Stimulated activated CD4-positive, alpha-beta T cell treated with anti-CD3 and anti-CD28 coated beads, Interleukin-12 subunit alpha, Interleukin-12 subunit beta, amount 100 ng/mL, for 24 hours (primary cell): Measurements from ENCODE around the gene ZNF324B.
"Not testable (repeated sequence)": the region's sequence is repeated elsewhere in the genome, so short reads cannot be mapped to it uniquely, and the experiment has no call there.

Experiments used
- DNase-seq, 2 experiments: peaks; one replicate each; pipeline ENCODE4 v3.0.0-alpha.2; 2020; ENCODE audit warnings: low read depth in 2 of 2

ZNF324B gene

DNA sequence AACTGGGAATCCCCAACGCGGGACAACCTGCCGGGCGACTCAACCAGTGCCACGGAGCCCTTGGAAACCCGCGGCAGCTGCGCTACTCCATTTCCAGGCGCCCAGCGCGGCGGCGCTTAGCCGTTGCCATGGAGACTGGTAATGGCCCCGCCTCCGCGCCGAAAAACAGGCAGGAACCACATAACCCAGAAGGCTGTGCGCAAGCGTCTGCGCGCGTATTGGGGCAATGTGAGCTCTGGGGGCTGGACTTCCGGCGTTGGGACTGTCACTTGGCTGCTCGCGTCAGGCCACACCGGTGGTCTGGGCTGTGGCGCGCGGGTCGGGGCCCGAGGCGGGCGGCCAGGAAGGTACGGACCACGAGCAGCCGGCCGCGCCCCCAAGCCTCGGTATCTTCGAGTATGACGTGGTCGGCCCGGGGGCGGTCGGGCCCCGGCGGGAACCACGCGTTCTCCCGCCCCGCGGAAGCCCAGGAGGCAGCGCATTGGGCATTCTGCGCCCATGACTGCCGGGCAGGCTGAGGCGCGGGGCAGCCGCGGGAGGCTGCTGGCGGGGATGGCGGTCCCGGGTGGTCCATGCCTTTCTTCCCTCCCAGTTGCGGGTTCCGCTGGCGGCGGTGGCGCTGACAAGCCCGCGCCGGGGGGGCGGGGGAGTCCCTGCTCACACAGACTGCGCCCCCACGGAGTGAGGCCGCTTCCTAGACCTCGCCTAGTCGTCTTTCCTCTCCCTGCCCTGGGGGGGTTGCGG is at the start of gene ZNF324B:
ZNF324B (plus strand) TSS at position 265 of the 744 bp plus-strand sequence. CDS start 2,080 bp downstream, outside the sequence.
- peak; percentile 89 to 95 for DNase-seq

DNA sequence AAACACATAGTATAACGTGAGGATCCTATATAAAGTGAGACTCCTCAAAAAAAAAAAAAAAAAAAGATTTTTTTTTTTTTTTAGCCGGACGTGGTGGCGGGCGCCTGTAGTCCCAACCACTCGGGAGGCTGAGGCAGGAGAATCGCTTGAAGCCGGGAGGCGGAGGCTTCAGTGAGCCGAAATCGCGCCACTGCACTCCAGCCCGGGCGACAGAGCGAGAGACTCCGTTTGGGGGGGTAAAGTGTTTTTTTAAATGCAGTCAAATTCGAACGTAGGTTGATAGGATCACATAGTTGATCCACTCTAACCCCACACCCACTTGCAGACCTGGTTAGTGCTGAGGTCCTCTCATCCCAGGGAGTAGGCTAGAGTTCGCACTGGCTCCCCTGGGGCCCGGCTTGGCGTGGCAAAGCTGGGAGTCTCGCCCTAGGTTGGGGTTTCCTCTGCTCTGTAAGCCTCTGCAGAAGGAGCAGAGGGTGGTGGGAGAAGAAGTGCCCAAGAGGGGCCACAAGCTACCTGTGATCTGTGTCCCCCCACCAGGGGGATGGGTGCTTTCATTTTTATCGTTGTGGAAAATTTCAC is 49.5 kb upstream of the ZNF324B start:
- no peak for DNase-seq

DNA sequence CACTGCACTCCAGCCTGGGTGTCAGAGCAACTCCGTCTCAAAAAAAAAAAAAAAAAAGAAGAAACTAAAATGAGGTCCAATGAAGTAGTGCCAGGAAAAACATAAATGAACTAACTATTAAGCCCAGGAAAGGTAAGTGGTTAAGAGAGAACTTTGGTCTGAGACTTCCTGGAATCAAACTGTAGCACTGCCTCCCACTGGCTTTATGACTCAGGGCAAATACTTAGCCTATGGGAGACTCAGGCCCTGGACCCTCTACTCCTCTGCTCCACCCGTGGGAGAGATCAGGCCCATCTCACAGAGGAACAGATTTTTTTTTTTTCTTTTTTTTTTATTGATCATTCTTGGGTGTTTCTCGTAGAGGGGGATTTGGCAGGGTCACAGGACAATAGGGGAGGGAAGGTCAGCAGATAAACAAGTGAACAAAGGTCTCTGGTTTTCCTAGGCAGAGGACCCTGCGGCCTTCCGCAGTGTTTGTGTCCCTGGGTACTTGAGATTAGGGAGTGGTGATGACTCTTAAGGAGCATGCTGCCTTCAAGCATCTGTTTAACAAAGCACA is 47.4 kb upstream of the ZNF324B start:
- DNase-seq: not testable (repeated sequence)

DNA sequence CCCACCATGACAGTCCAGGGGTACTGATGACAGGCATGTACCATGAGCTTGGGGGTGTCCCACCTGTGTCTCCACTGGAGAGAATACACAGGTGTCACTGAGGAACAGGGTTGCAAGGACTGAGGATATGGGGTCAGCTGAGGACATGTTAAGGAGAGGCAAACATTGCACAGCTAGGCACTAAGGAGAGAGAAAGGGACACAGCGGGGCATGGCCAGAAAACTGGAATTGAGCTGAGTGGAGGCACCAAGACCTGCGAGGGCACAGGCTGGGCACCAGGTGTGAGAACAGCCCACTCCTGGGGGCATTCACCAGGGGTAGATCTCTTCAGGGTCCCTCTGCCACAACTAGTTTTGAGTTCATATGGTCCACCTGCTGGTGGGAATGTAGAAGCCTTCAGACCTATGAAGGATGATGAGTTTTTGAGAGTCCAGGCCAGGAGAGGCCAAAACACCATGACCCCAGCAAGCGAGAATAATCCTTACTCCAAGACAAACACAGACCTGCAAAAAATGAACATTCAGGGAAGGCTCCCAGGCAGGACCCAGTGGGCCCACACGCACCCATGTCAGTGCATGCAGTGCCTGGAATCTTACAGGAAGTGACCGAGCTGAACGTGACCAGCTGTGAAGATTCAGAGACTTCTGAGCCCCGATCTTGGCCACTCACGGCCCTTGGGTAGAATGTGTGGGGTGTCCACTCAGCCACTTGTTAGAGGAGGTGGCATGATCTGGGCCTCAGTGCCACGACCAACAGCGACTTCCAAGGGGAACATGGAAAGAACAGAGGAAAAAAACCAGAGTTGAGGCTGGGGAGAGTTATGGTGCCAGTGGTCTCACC is 44.4 kb upstream of the ZNF324B start:
- no peak for DNase-seq

DNA sequence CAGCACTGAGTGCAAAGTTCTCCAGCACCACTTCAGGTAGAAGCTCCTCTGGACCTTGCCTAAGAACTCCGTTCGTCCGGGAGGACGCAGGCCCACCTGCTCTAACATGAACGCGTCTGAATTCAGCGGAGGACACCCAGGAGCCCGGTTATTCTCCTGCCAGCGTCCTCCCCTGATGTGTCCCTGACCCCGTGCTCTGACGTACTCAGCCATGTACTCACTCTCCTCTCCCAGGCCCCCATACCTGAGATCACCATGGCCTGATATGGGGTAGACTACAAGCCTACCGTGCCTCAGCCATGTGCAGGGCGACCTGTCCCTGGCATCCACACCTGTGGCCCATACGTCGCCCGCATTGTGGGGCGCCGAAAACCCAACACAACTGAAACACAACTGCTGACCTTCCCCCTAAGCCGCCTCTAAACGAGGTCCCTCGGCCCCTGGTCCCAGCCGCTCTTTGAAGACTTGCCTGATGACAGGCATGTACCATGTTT is 43.7 kb upstream of the ZNF324B start:
- no peak for DNase-seq

DNA sequence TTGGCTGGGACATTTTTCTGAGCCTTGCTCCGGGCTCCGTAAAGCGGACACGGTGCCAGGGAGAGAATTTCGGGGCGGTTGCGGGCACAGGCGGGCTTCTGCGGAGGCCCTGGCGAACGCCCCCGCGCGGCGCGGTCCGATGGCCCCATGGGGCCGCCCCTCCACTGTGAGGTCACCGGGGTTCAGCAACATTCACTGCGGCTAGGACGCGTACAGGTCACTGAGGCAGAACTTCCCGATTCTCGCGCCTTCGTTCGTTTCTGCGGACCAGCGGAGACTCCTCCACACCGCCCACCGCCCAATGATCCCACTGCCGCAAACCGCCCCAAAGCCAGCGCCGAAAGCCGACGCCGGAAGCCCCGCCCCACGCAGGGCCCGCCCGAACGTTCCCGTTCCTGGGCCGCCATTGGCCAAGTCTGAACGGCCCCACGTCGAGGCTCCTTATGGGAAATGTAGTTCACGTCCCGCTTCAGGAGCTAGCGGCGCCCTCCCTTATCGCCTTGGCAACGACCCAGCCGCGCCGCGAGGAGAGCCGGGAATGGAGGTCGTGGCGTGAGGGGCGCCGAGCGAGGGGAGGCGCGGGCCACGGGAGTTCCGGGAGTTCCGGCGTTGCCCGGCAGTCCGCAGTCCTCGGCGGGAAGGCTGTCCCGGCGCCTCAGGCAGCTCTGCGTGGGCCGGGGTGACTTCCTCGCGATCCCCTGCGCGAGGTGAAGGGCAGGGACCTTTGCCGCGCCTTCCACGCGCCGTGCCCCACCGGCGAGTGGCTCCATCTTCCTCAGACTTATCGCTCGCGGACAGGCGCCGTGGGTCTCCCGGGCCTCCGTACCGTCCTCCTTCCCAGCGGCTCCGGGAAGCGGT is 43.0 kb upstream of the ZNF324B start, which contains the start of gene ZNF584:
ZNF584 (plus strand) TSS at position 498 of the 858 bp plus-strand sequence. CDS start 499 bp downstream, outside the sequence.
- DNase-seq: peak; percentile 89 to 95

DNA sequence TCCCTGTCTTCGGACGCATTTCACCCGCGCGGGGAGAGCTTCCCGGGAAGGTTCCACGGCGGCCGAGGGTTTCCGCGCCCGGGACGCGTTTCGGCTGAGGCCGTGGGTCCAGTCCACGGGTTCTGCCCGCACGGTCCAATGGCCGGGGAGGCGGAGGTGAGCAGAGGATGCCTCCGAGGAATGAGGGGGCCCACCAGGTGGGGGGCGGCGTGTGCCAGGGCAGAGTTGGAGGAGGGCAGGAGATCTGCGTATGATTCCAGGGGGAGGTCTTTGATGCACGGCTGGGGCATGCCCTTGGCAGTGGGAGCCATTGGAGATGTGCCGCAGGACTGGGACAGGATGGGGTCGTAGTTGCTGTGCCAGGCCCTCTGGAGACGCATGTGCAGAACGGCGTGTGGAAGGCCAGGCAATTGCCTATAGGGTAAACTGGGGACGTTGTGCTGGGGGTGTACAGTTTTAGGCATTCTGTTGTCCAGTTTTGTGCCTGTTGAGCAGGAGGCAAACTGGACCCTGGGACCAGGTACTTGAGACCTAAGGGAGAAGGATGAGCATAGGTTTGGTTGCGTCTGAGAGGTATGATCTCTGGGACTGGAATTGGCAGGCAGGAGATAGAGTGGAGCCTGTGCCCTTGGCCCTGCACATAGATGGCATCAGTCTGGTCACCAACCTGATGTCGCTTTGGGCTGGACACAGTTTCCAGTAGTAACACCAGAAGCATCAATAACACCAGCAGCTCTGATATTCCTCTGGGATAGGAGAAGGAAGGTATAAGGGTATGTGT is 42.2 kb upstream of the ZNF324B start:
- no peak for DNase-seq

DNA sequence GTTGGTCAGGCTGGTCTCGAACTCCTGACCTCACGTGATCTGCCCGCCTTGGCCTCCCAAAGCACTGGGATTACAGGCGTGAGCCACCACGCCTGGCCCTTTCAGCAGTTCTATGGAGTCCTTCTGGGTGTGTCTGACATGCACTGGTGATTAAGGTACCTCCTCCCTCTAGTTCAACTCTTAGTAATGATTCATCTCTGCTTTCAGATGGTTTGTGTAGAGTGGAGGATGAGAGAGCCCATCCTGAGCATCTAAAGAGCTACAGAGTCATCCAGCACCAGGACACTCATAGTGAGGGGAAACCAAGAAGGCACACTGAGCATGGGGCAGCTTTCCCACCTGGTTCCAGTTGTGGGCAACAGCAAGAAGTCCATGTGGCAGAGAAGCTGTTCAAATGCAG is 34.8 kb upstream of the ZNF324B start:
- DNase-seq: no peak

DNA sequence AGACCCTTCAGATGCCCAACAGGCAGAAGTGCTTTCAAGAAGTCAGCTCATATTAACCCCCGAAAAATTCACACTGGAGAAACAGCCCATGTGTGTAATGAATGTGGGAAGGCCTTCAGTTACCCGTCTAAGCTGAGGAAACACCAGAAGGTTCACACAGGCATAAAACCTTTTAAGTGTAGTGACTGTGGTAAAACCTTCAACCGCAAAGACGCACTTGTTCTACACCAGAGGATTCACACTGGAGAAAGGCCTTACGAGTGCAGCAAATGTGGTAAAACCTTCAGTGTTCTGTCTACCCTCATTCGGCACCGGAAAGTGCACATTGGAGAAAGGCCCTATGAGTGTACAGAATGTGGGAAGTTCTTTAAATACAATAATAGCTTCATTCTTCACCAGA is 34.4 kb upstream of the ZNF324B start:
- DNase-seq: no peak

DNA sequence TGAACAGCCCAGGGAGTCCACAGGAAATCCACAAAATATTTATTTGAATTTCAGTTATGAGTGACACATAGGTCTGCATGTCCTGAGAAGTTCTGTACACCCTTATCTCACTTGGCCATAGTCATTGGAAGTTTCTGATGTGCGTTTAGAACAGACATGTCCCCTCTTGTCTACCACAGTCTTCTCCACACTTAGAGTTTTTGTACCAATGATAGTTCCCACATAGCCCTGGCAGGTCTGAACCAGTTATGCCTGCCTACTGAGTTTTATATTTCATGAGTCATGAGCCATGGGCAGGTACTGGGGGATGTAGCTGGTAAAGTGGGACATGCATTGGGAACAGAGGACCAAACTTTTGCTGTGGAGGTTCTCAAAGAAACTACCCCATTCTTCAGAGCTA is 22.8 kb upstream of the ZNF324B start:
- no peak for DNase-seq

DNA sequence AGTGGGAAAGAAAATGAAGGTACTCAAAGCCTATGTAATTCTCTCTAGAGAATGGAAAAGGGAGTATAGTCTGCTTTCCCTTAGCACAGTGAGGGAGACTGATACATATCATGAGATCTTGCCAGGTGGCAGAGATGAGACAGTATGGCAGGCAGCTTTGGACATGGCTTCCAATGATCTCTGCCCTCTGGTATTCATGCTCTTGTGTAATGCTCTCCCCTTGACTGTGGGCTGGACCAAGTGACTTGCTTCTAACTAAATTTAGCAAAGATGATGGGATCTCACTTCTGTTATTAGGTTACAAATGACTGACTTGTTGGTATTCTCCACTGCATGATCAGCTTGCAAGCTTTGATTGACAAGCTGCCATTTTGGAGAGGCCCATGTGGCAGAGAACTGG is 21.7 kb upstream of the ZNF324B start:
- DNase-seq: no peak

DNA sequence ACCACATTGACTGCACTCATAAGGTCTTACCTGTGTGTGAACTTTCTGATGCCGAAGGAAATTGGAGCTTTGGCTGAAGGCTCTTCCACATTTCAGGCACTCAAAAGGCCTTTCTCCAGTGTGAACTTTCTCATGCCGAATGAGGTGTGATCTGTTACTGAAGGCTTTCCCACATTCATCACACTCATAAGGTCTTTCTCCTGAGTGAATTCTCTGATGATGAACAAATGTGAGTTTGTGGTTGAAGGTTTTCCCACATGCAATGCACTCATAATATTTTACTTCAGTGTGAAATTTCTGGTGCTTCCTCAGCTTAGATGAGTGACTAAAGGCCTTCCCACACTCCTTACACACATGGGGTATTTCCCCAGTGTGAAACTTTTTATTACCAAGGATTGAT is 17.2 kb upstream of the ZNF324B start:
- no peak for DNase-seq

DNA sequence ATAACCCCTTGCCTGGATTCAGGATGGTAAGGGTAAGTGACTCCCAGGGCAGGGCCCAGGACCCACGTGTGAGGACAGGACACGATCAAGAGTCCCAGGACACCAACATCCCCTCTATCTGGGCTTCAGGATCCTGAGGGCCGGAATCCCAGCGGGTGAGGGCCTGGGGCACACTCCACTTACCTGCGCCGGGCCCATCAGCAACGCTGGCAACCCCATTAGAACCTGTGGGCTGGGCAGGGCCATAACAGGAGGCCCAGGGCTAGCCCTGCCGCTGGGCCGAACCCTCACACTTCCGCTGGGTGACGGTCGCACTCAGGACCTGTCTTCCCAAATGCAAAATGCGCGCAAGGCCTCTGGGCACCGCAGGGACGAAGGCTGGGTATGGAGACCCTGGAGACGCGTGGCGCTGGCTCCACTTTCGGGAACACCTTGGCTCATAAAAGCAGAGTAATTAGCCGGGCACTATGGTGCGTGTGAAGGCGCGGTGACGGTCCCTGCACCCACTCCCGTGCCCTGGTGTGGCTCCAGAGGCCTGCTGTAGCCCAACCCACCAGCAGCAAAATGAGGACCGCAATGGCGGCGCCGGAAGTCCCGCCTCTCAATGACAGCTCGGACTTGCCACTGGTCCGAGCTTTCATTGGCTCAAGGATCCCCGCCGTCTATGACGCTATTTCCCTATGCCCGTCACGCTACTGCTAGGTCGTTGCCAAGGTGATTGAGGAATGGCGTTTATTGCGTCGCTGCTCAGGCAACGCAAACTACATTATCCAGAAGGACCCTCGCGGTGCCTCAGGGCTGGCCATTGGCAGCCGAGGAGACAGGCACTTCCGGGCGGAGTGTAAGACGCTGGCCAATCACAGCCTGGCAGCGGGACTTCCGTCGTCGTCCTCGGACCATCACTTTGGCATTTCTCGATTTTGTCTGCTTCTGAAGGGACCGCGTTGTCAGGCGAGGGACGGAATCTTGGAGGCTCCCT is 11.6 kb upstream of the ZNF324B start, which contains the start of gene ZNF132:
ZNF132 (minus strand) TSS at position 578 of the 979 bp plus-strand sequence; CDS start at position 246, 332 bp downstream.
- DNase-seq: peak; percentile 89

DNA sequence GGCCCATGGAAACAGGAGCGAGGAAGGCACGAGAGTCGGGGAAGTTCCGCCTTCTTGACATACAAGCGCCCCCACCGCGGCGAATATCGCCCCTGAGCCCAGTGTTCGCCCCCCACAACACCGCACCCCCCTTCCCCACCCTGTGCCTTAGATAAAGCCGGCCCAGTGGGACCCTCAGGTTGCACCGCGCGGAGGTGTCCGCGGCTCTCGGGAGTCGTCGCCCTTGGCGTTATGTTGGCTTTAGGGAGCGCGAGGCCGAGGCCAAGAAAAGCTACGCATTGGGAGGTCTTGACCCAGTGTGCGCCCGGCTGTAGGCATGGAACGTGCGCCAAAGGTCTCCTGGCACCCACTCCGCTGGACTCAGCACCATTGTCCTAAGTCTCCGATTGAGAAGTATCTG is 10.9 kb upstream of the ZNF324B start:
- DNase-seq: no peak

DNA sequence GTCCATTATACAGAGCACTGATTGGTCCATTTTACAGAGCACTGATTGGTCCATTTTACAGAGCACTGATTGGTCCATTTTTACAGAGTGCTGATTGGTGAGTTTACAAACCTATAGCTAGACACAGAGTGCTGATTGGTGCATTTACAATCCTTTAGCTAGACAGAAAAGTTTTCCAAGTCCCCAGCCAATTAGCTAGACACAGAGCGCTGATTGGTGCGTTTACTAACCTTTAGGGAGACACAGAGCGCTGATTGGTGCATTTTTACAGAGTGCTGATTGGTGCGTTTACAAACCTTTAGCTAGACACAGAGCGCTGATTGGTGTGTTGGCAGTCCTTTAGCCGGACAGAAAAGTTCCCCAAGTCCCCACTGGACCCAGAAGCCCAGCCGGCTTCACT is 8.4 kb upstream of the ZNF324B start:
- DNase-seq: not testable (repeated sequence)

DNA sequence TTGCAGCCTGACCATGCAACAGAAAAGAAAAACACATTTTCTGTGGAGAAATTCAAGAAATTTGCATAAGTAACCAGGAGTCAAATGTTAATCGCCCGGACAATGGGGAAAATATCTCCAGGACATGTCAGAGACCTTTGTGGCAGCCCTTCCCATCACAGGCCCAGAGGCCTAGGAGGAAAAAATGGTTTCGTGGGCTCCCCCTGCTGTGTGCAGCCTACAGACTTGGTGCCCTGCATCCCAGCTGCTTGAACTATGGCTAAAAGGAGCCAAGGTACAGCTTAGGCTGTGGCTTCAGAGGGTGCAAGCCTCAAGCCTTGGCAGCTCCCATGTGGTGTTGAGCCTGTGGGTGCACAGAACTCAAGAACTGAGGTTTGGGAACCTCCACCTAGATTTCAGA is 2.6 kb upstream of the ZNF324B start:
- DNase-seq: not testable (repeated sequence)

DNA sequence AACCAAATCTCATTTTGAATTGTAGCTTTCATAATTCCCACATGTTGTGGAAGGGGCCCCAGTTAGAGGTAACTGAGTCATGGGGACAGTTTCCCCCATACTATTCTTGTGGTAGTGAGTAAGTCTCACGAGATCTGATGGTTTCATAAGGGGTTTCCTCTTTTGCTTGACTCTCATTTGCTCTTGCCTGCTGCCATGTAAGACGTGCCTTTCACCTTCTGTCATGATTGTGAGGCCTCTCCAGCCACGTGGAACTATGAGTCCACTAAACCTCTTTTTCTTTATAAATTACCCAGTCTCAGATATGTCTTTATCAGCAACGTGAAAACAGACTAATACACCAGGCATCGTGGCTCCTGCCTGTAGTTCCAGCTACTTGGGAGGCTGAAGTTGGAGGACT is 1.4 kb upstream of the ZNF324B start:
- not testable (repeated sequence) for DNase-seq

DNA sequence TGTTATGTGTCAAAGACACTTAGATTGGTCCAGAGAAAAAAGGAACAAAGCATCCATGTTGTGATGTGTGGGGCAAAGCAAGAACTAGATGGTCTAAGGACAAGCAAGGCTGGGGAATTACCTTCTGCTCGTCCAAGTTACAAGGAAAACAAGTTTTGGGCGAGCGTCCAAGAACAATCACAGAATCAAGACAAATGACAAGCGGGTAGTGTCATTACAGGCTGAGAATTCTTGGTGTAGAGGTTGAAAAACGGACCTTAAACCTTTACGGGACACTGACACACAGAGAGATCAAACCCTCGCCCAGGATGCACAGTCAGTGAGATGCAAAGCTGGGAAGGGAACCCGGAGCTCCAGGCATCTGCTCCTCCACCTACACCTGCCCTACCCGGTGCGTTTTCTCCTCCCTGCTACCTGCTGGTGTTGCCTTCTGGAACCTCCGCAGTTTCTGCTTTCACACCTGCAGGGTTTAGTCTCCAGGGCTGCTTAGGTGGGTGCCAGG is 515 bp upstream of the ZNF324B start:
- DNase-seq: no peak

DNA sequence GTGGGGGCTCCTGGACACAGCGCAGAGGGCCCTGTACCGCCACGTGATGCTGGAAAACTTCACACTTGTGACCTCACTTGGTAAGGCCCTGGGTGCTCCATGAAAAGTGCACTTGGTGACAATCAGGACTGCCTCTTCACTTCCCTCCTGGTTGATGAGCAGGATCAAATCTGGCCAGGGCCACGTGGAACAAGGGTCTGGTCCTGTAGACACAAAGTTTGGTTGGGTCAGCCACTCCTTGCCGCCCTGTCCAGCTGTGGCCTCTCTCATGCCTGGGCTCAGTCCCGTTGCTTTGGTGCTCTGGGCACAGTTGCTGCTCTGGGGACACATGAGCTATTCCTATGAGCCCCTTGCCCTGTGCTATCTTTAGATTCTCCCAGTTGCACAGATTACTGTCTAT is 2.3 kb downstream of the ZNF324B start:
- DNase-seq: no peak
